K562 (cell line): Measurements from ENCODE around the gene EXOC6. TPM values are rescaled to one million over a fixed set of nuclear protein-coding genes. Genes with fewer than 3 reads are reported as not detected.

ENCODE experiments used
- ATAC-seq: fragments of 200-7000 bp; cut with Tn5 transposase; 3 replicates; pipeline ENCODE4 v1.9.1; 2020; ENCODE audit warnings: moderate library complexity
- BruUV-seq: library from RNA; stranded (reverse); fragments of 400-500 nt; replicated peaks from 2 replicates; lab custom pipeline; 2021; lab: Mats Ljungman, UMichigan
- CTCF ChIA-PET: fragments of 300-600 bp; formaldehyde crosslinking; extraction: SDS; loops from one replicate; lab custom pipeline; 2021; ENCODE audit warnings: low intra/inter-chr PET ratio; lab: Yijun Ruan, JAX
- POLR2A ChIA-PET: fragments of 300-600, 350-650 bp; sonication (Branson Sonifier 250); formaldehyde crosslinking; extraction: SDS; loops from one replicate; lab custom pipeline; 2021; ENCODE audit warnings: antibody characterized with exemption, inconsistent platforms; lab: Yijun Ruan, JAX
- DNase-seq, 4 experiments: peaks; one replicate each; pipeline versions ENCODE4 v3.0.0 to v3.0.0-alpha.2; 2011 to 2018; ENCODE audit warnings: low spot score in 3 of 4, mixed read lengths in 3 of 4; ENCODE audit errors: extremely low read depth in 1 of 4
- FAIRE-seq: peaks from 2 replicates; lab custom pipeline; 2011; peaks lifted over from hg19 to GRCh38; lab: Jason Lieb, UNC
- H2AFZ ChIP-seq: 2 replicates; pipeline ENCODE4 v1.6.0; 2011; ENCODE audit warnings: low read depth, low read length, control low read depth, inconsistent platforms
- H3K27ac ChIP-seq: fragments of 200-600 bp; 3 replicates; pipeline ENCODE4 v1.8.0; 2011; ENCODE audit warnings: low read depth, mild to moderate bottlenecking, control low read depth, inconsistent platforms, low read length, moderate library complexity, mixed read lengths; ENCODE audit errors: extremely low read depth
- H3K27me3 ChIP-seq, 2 experiments: fragments of 300-600 bp in 1 of 2; 2 replicates in 1 of 2; 3 replicates in 1 of 2; pipeline versions ENCODE4 v1.6.0 to v1.8.0; 2011; ENCODE audit warnings: inconsistent platforms in 2 of 2, low read length in 2 of 2, mild to moderate bottlenecking in 1 of 2, mixed read lengths in 1 of 2, moderate library complexity in 1 of 2; ENCODE audit not compliant: control insufficient read depth in 2 of 2, insufficient read depth in 2 of 2
- H3K36me3 ChIP-seq: fragments of 300-600 bp; 3 replicates; pipeline ENCODE4 v1.8.0; 2011; ENCODE audit warnings: mild to moderate bottlenecking, low read length, inconsistent platforms; ENCODE audit not compliant: control insufficient read depth, insufficient read depth
- H3K4me1 ChIP-seq, 2 experiments: fragments of 200-600 bp in 1 of 2; replicated peaks in 1 of 2; 2 replicates in 1 of 2; 3 replicates in 1 of 2; pipeline versions ENCODE4 v1.5.1 to v1.8.0; 2011; ENCODE audit warnings: inconsistent platforms in 2 of 2, low read length in 2 of 2, mild to moderate bottlenecking in 1 of 2, mixed read lengths in 1 of 2, moderate library complexity in 1 of 2; ENCODE audit not compliant: control insufficient read depth in 2 of 2, insufficient read depth in 2 of 2
- H3K4me2 ChIP-seq: 2 replicates; pipeline ENCODE4 v1.6.1; 2011; ENCODE audit warnings: low read length, control low read depth, inconsistent platforms, mixed read lengths; ENCODE audit not compliant: insufficient read depth
- H3K4me3 ChIP-seq: fragments of 200-600 bp; sonication (generic), shearing (Covaris generic); 2 replicates; pipeline ENCODE4 v1.5.1; 2016; ENCODE audit warnings: control low read depth, inconsistent platforms
- H3K79me2 ChIP-seq: fragments of 200-600 bp; 3 replicates; pipeline ENCODE4 v1.8.0; 2011; ENCODE audit warnings: low read length, inconsistent platforms; ENCODE audit not compliant: control insufficient read depth, insufficient read depth
- H3K9ac ChIP-seq, 2 experiments: 2 replicates each; pipeline versions ENCODE4 v1.6.0 to v1.6.1; 2011; ENCODE audit warnings: low read depth in 2 of 2, low read length in 2 of 2, control low read depth in 1 of 2, inconsistent platforms in 1 of 2, mild to moderate bottlenecking in 1 of 2, mixed read lengths in 1 of 2; ENCODE audit not compliant: insufficient read depth in 1 of 2
- H3K9me1 ChIP-seq: one replicate; pipeline ENCODE4 v1.6.0; 2011; ENCODE audit warnings: inconsistent platforms, mild to moderate bottlenecking, low read length, moderate library complexity; ENCODE audit not compliant: control insufficient read depth, insufficient read depth
- H3K9me3 ChIP-seq: replicated peaks from 2 replicates; pipeline ENCODE4 v1.5.1; 2011; ENCODE audit warnings: low read depth, low read length, inconsistent platforms; ENCODE audit not compliant: control insufficient read depth, insufficient read depth
- H4K20me1 ChIP-seq: replicated peaks from 2 replicates; pipeline ENCODE4 v1.6.1; 2011; ENCODE audit warnings: low read length, inconsistent platforms, mixed read lengths; ENCODE audit not compliant: control insufficient read depth, insufficient read depth
- EP400 ChIP-seq: fragments of 450-650 bp; IDR thresholded peaks from 2 replicates; pipeline ENCODE4 v1.6.1; 2017; ENCODE audit warnings: antibody characterized with exemption, mild to moderate bottlenecking, moderate library complexity
- ZBTB33 ChIP-seq: sonication (generic); formaldehyde crosslinking; IDR thresholded peaks from 2 replicates; pipeline ENCODE4 v1.8.1; 2023; ENCODE audit warnings: mild to moderate bottlenecking, missing genetic modification reagents
- WGBS: fragments of 100-300 bp; shearing (Covaris generic); methylation state at CpG from one replicate; pipeline ENCODE4 v1.1.6; 2016; ENCODE audit warnings: low coverage, mixed read lengths; ENCODE audit not compliant: insufficient coverage; ENCODE audit errors: missing lambda C conversion rate; 5-methylcytosine and 5-hydroxymethylcytosine counted together
- in situ Hi-C: fragments of 300-500 bp; cut with MboI; formaldehyde crosslinking; loops from 4 replicates; pipeline ENCODE4 v1.15.0; 2018; ENCODE audit warnings: inconsistent platforms, mixed read lengths
- intact Hi-C: fragments of 100-400 bp; cut with micrococcal nuclease; formaldehyde crosslinking; loops from 2 replicates; pipeline ENCODE4 v1.14.2; 2022
- polyA plus RNA-seq, 8 experiments: library from polyadenylated mRNA; depleted of rRNA in 4 of 8; stranded (reverse) in 5 of 8; unstranded in 3 of 8; fragments of >200 nt; fragmentation: Nextera tagmentation in 2 of 8; fragmentation: Illumina TruSeq in 1 of 8; extraction: Ambion mirVana in 2 of 8; extraction: Trizol in 1 of 8; gene quantifications; 2 replicates each; pipeline versions ENCODE4 v1.2.1 to v1.2.3, GENCODE V29; 2011 to 2014; ENCODE audit warnings: inconsistent platforms in 1 of 8, missing spikeins in 1 of 8
- total RNA-seq, 7 experiments: library from RNA; depleted of rRNA in 6 of 7; stranded (reverse); fragments of >200 nt in 6 of 7; fragmentation: Illumina TruSeq in 2 of 7; extraction: Trizol in 2 of 7; gene quantifications; 2 replicates each; pipeline versions ENCODE4 v1.2.1 to v1.2.3, GENCODE V29; 2011 to 2021; ENCODE audit warnings: low replicate concordance in 1 of 7
- TF ChIP-seq, protein P1 (sequence below), 3 experiments: IDR thresholded peaks in 2 of 3; conservative IDR thresholded peaks in 1 of 3; 2 replicates each; pipeline ENCODE4 v1.5.1; 2011 to 2012; ENCODE audit warnings: low read length in 3 of 3, mild to moderate bottlenecking in 3 of 3, control low read depth in 2 of 3, improper control_type of control experiment in 1 of 3, inconsistent platforms in 1 of 3, low read depth in 1 of 3, mixed read lengths in 1 of 3, moderate library complexity in 1 of 3; ENCODE audit not compliant: insufficient read depth in 2 of 3

The EXOC6 gene
- total and polyA plus RNA-seq, 9 of the 15 experiments (the other 6 are each of a cell fraction or from before 2014, with no cell fraction given), result 13.9 to 42.8 (median 24.9) TPM

DNA sequence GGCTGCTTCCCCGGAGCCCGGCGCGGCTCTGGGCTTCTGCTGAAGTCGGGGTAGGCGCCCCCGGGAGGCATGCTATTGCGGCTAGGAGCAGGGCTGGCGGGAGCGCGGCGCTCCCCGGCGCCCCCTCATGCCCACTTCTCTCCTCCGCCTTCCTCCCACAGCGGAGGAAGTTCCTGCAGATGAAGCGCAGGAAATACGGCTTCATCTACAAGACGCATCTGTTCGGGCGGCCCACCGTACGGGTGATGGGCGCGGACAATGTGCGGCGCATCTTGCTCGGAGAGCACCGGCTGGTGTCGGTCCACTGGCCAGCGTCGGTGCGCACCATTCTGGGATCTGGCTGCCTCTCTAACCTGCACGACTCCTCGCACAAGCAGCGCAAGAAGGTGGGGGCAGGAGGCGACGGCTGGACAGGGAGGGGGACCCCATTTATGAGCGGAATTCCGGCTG is 225.9 kb downstream of the EXOC6 start:
- no peak for ATAC-seq
- FAIRE-seq, result no peak
- no peaks in the 10 kb centered on the region for H3K27me3 ChIP-seq
- ChIA-PET CTCF (interaction anchor here (1.0 kb wide), 1 partner anchor 215 kb away, joined by 3 read pairs; no protein-coding TSS in a partner anchor), POLR2A (no interaction called here)
- no peaks in the 10 kb centered on the region for H4K20me1 ChIP-seq
- peak; percentile 97 for TF ChIP-seq ZBTB33 (CRISPR knock-in tag)
- no peak for TF ChIP-seq EP400
- TF ChIP-seq, protein P1, sequence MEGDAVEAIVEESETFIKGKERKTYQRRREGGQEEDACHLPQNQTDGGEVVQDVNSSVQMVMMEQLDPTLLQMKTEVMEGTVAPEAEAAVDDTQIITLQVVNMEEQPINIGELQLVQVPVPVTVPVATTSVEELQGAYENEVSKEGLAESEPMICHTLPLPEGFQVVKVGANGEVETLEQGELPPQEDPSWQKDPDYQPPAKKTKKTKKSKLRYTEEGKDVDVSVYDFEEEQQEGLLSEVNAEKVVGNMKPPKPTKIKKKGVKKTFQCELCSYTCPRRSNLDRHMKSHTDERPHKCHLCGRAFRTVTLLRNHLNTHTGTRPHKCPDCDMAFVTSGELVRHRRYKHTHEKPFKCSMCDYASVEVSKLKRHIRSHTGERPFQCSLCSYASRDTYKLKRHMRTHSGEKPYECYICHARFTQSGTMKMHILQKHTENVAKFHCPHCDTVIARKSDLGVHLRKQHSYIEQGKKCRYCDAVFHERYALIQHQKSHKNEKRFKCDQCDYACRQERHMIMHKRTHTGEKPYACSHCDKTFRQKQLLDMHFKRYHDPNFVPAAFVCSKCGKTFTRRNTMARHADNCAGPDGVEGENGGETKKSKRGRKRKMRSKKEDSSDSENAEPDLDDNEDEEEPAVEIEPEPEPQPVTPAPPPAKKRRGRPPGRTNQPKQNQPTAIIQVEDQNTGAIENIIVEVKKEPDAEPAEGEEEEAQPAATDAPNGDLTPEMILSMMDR (IDR thresholded peaks at IDR 0.05 in 2 of 3, conservative IDR thresholded peaks at IDR 0.05 in 1 of 3; ENCODE audit: insufficient read depth in 2 of 3, low read depth in 1 of 3, low read length in 3 of 3), result peak in 1 of 3 experiments; percentile 34; a peak in 2 of 6 replicates
- DNase-seq, result peak in 2 of 4 experiments; percentile 33 to 42
- no peaks in the 10 kb centered on the region for H3K79me2 ChIP-seq
- H3K4me2 ChIP-seq, result peak overlapping the region; percentile 75; the same call in 1 of the 2 replicates
- H3K36me3 ChIP-seq, result no peaks in the 10 kb centered on the region
- H3K9ac ChIP-seq, result peak overlapping the region in 1 of 2 experiments; percentile 88; a peak in 1 of 4 replicates
- in situ Hi-C loops, result no loop called here
- H3K27ac ChIP-seq, result no peak overlapping the region
- H3K4me3 ChIP-seq, result no peak overlapping the region
- 94% methylated on average over 3 of the region's 40 CpGs for WGBS
- H2AFZ ChIP-seq, result no peak overlapping the region; the same call in 1 of the 2 replicates
- BruUV-seq, result no TSS peak
- intact Hi-C loops, result loop anchor here (10.0 kb wide), 1 partner anchor 479 kb away; the partner anchor contains the start of gene KIF11
- peaks cover 33 to 56% of the 10 kb centered on the region in 2 experiments; a peak in 4 of 5 replicates for H3K4me1 ChIP-seq
- H3K9me3 ChIP-seq, result peaks cover 2% of the 10 kb centered on the region; the same call in 1 of the 2 replicates
- no peaks in the 10 kb centered on the region for H3K9me1 ChIP-seq
